NCI-H2081 treated with DMSO at 0.1 percent for 48 hours (cell line): Measurements from ENCODE around the gene KCNIP2.

Experiments used
- DNase-seq: peaks from one replicate; lab custom pipeline; 2025; lab: John Stamatoyannopoulos, UW

Gene KCNIP2

DNA sequence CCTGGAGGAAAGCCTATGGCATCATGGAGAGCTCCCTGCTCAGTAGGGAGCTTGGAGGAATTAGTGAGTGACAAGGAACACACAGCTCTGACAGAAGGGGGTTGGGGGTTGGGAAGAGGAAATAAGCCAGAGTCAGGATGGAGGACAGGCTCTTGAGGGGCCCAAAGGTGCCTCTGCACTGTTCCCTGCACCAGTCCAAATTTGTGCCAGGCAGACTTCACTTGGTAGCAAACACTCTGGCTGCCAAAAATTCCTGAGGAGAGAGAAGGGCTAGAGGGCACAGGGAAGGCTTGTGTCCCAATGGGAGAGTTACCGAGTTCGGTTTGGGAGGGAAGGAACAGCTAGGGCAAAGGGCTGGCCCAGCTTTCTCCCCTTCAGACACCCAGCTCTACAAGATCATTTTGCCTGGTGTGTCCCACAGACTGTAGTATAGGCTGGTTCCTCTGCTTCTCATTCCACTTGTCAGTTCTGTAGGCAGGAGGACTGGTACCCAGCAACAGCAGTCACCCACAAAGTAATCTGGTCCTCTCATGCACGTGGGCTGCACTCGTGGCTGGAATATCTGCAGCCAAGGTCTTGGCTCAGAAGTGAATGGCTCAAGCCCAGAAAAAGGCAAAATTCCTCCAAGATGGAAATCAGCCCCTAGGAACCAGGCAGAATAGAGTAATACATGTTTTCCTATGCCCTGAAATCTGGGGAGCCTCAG is 8.0 kb upstream of the KCNIP2 start:
- no peak for DNase-seq

DNA sequence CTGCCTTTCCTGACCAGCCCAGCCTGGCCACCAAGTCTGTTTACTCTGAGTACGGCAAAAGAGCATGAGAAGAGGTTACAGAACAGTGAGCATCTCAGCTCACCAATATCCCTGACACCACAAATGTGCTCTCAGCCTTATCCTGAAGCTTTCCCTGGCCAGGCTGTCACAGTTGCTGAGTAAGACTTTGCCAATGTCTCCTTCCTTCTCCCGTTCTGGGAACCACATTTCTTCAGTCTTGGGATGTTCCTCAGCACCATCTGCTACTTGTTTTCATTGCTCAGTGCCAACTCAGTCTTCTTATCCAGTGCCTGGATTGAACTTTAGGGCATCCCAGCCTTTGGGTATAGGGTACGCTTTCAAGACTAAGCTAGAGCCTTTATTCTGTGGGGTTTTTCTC is 7.1 kb upstream of the KCNIP2 start:
- no peak for DNase-seq

DNA sequence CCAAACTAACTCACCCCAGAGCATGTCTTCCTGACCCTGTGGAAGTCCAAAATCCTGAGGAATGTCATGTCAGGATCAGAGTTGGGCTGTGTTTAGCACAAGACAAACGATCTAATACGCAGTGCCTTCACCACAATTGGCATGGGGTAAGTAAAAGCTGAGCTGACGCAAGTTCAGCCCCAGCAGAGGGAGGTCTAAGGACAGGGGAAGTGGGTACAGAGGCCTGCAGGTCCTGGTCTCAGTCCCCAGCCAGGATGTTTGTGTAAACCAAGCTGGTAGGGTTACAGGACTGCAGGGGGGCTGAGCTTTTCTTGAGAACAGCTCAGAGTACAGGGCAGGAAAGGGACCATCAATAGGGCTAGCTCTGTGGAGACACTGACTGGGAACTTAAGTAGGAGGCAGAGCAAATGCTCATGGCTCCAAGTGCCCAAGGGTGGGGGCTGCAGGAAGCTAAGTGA is 5.3 kb upstream of the KCNIP2 start:
- no peak for DNase-seq

DNA sequence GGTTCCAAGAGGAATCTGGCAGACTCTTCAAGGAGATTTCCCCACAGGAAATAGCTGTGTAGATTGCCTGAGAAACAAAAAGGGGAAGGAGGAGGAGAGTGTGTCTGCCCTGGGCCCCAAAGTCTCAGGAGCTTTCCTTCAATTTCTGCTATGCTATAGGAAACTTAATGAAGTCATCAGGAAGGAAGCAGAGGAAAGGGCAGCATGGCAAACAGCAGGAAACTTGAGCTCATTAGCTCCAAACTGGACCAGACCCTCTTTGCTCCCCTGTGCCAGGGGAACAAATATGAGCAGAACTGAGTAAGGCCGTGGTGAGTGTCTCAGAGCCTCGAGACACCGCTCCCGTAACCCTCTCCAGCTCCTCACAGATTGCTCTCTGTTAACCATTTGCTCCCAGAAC is 4.8 kb upstream of the KCNIP2 start:
- no peak for DNase-seq

DNA sequence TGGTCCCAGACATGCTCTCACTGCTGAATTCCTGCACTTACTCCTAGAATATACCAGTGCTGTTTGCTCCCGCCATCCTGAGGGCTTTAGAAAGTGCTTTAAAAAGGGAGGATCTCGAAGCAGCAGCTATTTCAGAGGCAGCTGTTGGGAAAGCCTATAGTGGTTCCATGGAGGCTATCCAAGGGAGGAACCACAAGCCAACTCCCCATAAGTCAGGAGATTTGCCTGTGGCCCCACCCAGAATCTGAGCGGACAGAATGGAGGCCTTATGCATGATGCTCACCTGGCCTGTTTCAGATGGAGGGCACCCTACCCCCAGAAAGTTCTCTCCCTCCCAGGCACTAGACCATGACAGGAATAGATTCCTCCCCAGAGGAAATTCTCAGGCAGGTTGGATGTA is 2.3 kb upstream of the KCNIP2 start:
- DNase-seq = no peak

DNA sequence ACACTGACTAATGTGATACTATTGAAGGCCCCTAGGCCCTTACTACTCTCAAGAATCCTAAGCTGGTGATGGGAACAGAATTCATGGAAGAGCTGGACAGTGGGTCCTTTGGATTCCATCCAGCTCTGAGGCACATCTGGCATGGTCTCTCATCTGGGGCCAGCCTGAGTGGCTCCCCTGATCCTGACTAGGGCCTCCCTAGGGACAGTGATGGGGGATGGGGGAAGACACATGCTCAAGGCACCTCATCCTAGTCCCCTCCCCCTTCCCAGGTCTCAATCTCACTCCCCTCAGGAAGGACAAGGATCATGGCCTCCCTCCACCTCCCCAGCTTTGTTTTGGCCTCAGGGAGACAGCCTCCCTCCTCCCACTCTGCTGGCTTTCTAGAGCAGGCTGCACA is 1.8 kb downstream of the KCNIP2 start:
- DNase-seq = no peak

DNA sequence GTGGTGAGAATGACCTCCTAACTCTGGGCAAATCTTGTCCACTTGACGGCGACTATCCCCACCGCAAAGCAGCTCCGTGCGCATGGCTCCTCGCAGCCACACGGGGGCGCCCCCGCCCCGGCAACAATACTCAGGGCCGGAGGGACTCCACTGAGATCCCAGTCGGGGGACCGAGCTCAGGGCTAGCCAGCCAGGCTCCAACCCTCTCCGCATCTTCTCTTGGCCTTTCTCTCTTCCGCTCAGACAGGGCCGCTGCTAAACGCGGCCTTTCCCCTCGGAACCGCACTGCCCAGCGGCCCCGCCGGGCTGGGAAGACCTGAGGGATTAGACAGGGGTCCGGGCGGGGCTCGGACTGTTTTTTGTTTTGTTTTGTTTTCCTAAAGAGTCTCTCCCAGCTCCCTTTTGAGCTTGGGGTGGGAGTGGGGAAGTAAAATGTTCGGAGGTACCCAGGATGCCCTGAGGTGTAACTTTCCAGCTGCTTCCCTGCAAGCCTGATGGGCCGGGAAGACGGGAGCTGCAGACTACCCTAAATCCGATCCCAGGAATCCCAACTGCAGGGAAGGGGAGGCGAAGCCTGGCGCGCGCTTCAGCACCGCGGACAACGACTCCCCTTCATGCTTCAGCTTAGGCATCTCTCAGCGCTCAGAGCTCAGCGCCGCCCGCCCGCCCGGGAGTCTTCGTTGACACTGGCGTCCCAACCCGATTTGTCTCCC is 2.7 kb downstream of the KCNIP2 start:
- DNase-seq = peak; percentile 19

DNA sequence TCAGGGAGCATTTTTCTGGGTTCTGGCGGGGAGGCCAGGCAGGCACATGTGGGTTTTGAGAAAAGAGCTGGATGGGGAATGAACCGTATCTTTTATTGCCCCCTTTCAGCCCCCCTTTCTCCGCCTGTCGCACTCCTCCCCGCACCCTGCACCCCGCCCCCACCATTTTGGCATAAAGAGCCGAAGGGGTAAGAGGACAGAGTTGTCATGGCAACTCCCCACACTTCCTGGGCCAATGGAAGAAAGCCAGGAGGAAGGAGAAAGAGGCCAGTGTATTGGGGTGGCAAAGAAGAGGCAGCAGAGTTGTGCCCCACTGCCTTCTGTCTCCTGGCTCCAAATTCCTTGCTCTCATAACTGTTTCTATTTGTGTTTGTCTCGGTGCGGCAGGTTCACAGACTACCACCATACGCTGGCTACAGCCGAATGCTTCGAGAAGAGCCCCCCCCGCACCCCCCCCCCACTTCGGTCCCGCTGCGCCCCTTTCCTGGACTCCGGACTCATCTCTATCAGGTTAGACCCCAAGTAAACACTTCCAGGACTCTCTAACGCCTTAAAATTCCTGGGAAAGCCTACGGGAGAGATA is 3.4 kb downstream of the KCNIP2 start:
- DNase-seq = no peak

DNA sequence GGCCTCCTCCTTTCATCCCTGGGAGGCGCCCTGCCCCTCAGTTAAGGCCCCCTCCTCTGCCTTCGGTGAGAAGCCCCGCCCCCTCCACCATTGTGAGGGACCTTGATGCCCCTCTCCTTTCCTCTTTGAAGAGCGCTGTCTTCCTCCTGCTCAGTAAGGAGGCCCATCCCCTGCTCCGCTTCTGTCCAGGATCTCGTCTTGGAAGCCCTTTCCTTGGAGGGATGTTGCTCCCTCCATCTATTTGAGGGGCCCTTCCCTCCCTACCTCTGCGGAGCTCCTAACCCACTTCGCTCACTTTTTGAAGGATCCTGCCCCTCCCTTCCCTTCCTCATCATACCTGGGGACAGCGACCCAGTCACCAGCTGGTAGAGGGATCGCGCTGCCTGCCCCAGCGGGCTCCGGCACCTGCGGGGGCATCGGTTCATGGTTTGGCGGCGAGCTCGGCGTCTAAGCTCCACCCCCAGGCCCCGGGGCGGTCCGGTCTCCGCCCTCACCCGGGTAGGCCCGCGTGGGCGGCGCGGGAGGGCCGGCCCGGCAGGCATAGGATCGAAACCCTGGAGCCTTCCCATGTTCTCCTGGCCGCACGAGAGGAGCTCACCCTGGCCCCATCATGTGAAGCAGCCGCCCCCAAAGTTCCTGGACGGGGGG is 4.1 kb downstream of the KCNIP2 start:
- DNase-seq = no peak

DNA sequence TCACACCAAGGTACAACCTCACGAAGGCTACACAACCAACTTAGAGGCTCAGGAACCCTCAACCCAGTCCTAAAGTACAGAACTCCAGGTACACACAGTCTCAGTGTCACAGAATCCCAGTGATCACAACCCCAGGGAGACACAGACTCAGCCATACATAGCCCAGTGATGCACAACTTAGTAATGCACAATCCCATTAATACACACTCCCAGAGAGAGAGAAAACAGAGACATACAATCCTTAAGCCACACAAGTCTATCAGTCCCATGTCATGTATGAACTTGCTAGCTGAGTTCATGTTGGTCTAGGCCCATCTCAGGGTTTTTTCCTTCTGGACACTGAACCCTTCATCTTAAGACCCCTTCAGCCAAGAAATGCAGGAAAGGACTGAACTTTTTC is 4.6 kb downstream of the KCNIP2 start:
- DNase-seq = no peak

DNA sequence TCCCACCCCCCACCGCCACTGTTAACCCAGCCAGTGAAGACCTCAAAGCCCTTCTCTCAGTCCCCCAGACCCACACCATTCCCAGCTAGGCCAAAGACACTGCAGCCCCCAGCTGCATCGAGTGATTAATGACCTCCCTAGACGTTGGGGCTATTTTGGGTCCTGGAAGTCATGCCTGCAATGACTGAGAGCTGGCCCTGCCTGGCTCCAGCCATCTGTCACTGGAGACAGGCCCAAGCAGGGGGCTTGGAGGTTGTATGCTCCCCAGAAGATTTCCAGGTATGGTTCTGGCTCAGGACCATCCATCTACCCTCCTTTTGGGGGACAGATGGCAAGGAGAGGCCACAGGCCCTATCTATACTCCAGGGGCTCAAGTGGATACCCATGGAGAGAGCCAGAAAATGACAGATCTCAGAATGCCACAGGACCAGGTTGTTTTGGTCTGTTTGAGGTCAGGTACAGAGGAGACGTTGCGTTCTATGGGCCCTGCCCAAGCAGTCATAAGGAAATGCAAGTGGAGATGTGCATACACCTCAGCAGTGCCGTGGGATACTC is 5.1 kb downstream of the KCNIP2 start:
- no peak for DNase-seq

DNA sequence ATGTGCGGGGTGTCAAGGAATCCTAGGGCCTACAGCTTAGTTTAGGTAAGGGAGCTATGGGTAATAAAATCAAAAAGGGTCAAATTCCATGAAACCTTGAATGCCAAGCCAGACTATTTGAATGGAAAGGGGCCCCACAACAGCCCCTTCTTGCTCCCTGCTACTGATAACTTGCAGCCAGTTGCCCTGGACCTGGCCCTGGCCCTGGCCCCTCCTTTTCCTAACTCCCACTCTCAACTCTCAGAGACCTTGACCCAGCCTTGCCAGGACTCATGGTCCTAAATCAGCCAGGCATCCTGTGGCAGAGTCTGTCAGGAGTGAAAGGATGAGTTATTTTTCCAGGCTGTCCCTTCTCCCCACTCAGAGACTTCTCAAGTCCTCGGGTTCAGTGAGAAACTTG is 5.9 kb downstream of the KCNIP2 start:
- no peak for DNase-seq

DNA sequence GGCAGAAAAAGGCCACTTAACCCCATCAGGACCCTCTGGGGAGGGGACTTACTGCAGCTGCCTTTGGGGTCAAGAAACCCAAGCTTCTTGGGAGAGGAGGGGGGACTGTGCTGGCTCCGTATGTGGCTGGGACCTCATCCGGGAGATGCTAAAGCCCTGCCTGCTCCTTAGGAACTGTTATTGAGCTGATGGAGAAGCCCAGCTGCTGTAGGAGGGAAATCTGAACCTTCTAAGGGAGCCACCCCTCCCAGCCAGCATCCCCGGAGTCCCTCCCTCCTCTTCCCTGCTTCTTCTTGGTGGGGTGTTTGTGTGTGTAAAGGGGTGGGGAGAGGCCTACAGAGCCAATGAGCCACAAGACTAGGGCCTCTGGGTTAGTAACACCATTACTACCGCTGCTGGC is 8.2 kb downstream of the KCNIP2 start:
- no peak for DNase-seq

DNA sequence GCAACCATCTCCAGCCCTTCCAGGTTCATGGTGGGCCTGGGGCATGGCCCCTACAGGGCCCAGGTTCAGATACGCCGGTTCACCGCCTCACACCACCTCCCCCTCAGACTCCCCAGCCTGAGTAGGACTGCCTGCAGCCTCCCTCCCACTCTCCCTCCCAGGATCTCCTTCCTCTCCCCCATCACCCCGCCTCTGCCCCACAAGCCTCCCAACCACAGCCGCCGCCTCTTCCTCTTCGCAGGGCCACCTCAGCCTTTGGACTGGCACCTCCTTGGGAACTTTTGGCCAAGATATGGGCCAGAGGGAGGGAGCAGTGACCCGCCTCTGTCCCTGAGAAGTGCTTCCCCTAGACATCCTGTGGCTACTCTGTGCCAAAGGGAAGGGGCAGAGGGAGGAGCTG is 9.3 kb downstream of the KCNIP2 start:
- DNase-seq = no peak

DNA sequence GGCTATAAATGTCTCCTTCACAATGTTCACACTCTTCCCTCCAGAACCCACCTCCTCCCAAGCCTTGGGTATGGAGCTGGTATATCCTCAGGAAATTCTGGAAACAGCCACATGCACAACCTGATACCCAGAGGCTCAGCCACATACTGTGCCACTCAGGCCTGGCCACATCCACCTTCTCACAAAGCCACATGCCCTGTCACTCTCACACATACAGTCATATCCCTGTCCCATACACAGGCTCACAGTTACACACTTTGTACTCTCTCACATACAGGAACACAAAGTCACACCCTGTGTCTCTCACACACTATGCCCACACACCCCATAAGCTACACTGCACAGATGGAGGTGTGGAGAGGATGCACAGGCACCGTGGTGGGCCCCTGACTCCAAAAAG is 10.1 kb downstream of the KCNIP2 start:
- DNase-seq = no peak

DNA sequence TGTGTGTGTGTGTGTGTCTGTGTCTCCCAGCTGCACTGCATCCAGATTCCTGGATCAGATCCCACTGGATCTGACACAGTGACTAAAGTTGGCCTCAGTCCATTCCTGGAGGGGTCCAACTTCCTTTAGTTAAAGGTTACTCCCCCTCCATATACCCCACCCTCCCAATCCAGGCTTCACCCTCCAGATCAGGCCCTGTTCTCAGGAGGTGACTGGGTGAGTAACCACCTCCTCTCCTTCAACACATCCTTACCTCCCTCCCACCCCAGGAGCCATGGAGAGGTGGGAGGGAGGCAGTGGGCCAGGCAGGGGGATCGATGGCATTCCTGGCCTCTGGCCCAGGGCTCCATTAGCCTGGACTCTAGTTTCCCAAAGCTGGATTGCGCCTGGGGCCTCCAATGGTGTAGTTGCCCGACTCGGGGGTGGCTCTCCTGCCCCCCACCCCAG is 11.3 kb downstream of the KCNIP2 start:
- no peak for DNase-seq

DNA sequence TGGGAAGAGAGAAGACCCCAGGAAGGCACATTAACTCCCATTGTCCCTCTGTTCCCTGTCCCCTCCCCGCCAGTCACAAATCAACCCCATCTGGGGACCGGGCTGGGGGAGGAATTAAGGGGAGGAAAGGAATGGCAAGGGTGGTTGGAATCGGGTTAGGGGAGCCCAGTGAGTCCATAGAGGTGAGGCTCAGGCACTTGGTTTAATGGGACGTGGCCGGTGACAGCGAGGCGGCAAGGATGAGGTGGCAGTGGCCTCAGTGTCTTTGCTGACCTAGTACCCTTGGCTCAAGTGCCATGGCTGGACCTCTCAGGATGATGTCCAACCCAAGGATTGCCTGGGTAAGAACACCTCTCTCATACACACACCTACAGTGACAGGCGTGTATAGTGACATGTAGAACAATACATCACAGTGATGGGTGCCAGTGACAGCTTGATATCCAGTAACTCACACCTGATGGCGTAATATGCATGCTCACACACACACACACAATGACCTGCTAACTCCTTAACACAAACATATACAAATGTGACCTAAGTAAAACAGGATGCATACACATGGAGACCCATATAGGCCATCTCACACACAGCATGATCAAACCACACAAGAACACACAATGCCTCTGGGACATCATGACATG is 12.3 kb downstream of the KCNIP2 start:
- DNase-seq = no peak

DNA sequence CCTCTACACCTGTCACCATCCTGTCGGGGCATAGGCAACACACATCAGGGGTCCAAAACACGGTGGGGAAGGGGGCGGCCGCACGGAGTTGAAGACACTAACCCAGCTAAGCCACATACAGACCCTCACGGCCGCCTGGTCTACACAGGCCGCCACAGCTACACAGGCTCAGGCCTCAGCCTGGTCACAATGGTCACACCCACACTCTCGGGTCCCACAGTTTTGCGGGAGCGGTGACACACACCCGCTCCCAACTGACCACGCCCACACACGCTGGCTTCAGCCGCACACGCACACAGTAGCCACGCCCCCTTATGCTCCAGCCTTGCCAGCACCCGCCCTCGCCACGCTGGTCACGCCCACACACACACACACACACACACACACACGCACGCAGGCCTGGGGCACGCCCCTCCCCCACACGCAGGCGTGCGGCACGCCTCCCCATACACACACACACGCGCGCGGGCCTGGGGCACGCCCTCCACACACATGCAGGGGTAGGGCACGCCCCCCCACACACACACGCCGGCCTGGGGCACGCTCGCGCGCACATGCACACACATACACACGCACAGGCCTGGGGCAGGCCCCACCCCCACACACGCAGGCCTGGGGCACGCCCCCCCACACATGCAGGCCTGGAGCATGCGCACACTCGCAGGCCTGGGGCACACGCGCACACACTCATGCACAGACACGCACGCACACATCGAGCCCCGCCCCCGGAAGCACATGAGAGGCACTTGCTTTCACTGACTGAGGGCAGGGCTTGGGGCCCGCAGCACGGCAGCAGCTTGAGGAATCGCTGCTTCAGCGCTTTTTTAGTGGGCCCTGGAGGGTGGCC is 13.1 kb downstream of the KCNIP2 start:
- DNase-seq = no peak

DNA sequence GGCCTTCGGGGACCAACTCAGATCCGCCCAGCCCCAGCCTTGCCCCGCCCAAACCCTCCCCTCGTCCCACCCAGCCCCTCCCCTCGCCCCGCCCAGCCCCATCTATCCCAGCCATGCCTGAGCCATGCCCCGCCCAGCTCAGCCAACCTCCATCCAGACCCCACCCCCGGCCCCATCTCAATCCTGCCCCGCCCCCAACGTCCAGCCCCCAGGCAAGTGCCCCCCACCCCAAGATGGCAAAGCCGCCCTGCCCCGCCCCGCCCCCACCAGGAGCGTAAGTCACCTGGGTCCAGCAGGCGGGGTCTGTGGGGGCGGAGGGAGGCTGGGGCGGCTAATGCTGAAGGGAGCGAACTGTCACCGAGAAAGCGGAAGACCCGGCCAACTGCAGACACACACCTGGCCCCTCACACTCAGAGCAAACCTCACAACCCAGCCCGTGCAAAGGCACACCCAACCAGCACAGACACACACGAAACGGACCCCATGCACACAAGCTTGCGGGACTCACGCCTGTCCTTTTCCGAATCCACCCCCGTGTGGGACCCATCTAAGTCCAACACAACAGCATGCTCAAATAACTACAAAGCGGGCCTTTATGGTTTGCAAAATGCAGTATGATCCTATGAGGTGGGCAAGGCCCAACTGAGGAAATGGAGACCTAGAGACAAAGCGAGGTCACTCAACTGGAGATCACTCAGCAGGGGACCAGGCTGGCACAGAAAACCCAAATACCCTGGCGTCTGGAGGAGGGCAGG is 13.9 kb downstream of the KCNIP2 start:
- DNase-seq = no peak

DNA sequence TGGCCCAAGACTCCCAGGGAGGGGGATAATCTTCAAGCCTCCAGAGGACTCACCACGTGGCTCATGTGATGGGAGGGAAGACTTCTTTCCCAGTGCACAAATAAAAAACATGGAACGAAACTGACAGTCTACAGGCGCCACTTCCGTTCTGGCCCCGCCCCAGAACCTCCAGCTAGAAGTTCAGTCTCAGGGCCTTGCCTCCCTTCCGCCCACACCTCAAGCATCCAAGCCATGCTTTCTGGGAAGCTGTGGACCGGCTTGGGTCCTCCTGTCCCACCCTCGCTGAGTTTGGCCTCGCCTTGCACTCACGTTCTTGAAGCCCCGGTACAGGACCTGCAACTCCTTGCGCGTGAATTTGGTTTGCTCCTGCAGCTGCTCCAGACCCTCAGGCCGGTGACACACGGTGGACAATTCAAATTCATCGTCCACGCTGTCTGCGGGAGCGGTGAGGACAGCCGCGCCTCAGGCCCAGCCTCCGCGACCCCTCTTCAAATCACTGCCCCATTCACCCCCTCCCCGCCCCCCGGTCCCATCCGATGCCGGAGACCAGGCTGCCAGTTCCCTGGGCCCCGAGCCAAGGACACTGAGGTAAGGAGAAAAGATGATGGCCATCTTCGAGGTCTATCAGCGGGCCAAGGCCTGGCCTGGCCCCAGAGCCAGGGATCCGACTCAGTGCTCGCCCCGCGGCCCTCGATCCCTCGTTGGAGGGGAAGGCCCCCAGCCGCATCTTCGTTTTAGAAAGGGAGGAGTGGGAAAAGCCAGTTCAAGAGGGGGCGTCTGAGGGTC is 14.6 kb downstream of the KCNIP2 start:
- DNase-seq = no peak
